Activated CD4-positive, alpha-beta T cell treated with anti-CD3 and anti-CD28 coated beads, Interleukin-2, amount 50 U/mL, for 4 hours (primary cell): ENCODE data around the gene KLK12.

ENCODE experiments used
- DNase-seq, 2 experiments: peaks; one replicate each; pipeline ENCODE4 v3.0.0-alpha.2; 2020

The KLK12 gene

GRCh38 chr19:50979758-50980157 lies 55.0 kb downstream of the KLK12 start:
- DNase-seq: no peak
